GM18861 (cell line): ENCODE data around the gene SPNS3.

Source experiments
- ATAC-seq: cut with Tn5 transposase; IDR thresholded peaks from one replicate; pipeline ENCODE4 v1.9.1; 2021; ENCODE audit not compliant: unreplicated experiment

The SPNS3 gene

GRCh38 chr17:4525691-4526397 lies 92.1 kb downstream of the SPNS3 start:
- ATAC-seq = no peak

- no peak for ATAC-seq
Observed at GRCh38 chr17:4527134-4527533, 93.4 kb downstream of the SPNS3 start.

- no peak for ATAC-seq
Observed at GRCh38 chr17:4527566-4528125, 93.9 kb downstream of the SPNS3 start.

GRCh38 chr17:4529533-4530152 lies 95.9 kb downstream of the SPNS3 start:
- no peak for ATAC-seq

GRCh38 chr17:4530799-4531730 lies 97.3 kb downstream of the SPNS3 start:
- ATAC-seq = no peak

GRCh38 chr17:4531988-4532736 lies 98.4 kb downstream of the SPNS3 start:
- no peak for ATAC-seq

GRCh38 chr17:4532860-4533522 lies 99.3 kb downstream of the SPNS3 start:
- ATAC-seq = no peak

- no peak for ATAC-seq
Observed at GRCh38 chr17:4533523-4534504, 100.1 kb downstream of the SPNS3 start.

- ATAC-seq = no peak
Observed at GRCh38 chr17:4534515-4534914, 100.8 kb downstream of the SPNS3 start.

GRCh38 chr17:4534928-4535666 lies 101.4 kb downstream of the SPNS3 start:
- no peak for ATAC-seq

- no peak for ATAC-seq
Observed at GRCh38 chr17:4535667-4536258, 102.0 kb downstream of the SPNS3 start.

GRCh38 chr17:4536259-4536741 lies 102.6 kb downstream of the SPNS3 start:
- no peak for ATAC-seq

GRCh38 chr17:4536742-4537411 lies 103.1 kb downstream of the SPNS3 start:
- ATAC-seq = no peak
